A549 (cell line): Measurements from ENCODE around the gene PPWD1.

Source experiments
- JUN ChIP-seq, 2 experiments: fragments of >200 bp; sonication (Bioruptor Twin); formaldehyde crosslinking; IDR thresholded peaks; 2 replicates in 1 of 2; 3 replicates in 1 of 2; pipeline ENCODE4 v1.6.1; 2016 to 2017
- RFX5 ChIP-seq: fragments of 450-650 bp; IDR thresholded peaks from 2 replicates; pipeline ENCODE4 v1.7.1; 2014; ENCODE audit warnings: antibody characterized with exemption, mild to moderate bottlenecking, moderate library complexity
- TF ChIP-seq, protein P1 (sequence below): fragments of >200 bp; sonication (Bioruptor Twin); formaldehyde crosslinking; IDR thresholded peaks from 3 replicates; pipeline ENCODE4 v1.5.1; 2016

DNA sequence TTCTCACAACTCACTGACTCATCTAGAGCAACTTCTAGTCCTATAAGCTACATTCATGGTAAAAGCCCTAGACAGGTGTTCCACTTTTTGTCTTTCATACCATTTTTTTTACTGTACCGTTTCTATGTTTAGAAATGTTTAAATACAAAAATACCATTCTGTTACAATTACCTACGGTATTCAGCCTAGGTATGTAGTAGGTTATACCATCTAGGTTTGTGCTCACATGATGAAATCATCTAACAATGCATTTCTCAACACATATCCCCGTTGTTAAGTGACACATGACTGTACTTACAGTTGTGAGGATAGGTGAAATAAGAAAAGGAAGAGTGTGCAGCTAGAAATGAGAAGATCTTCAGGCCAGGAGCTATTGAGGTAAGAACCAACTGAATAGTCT is 6.4 kb upstream of the PPWD1 start:
- TF ChIP-seq, protein P1, sequence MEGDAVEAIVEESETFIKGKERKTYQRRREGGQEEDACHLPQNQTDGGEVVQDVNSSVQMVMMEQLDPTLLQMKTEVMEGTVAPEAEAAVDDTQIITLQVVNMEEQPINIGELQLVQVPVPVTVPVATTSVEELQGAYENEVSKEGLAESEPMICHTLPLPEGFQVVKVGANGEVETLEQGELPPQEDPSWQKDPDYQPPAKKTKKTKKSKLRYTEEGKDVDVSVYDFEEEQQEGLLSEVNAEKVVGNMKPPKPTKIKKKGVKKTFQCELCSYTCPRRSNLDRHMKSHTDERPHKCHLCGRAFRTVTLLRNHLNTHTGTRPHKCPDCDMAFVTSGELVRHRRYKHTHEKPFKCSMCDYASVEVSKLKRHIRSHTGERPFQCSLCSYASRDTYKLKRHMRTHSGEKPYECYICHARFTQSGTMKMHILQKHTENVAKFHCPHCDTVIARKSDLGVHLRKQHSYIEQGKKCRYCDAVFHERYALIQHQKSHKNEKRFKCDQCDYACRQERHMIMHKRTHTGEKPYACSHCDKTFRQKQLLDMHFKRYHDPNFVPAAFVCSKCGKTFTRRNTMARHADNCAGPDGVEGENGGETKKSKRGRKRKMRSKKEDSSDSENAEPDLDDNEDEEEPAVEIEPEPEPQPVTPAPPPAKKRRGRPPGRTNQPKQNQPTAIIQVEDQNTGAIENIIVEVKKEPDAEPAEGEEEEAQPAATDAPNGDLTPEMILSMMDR, result no peak
- TF ChIP-seq RFX5 (no peak), JUN (IDR thresholded peaks at IDR 0.05) (no peak)
